Choroid plexus epithelial cell (primary cell): ENCODE data around the gene MMP7.
"Not testable (repeated sequence)": the region's sequence is repeated elsewhere in the genome, so short reads cannot be mapped to it uniquely, and the experiment has no call there.

Experiments used
- DNase-seq: peaks from one replicate; pipeline ENCODE4 v3.0.0-alpha.2; 2010; ENCODE audit warnings: low read depth
- H3K4me3 ChIP-seq: 2 replicates; pipeline ENCODE4 v1.5.1; 2011; ENCODE audit warnings: low read depth, mild to moderate bottlenecking, control low read depth, low read length, moderate library complexity
- CTCF ChIP-seq: conservative IDR thresholded peaks from 2 replicates; pipeline ENCODE4 v1.5.1; 2011; ENCODE audit warnings: low read depth, mild to moderate bottlenecking, control low read depth, inconsistent platforms, low read length, moderate library complexity

The MMP7 gene

GRCh38 chr11:102518296-102519094 lies 12.1 kb downstream of the MMP7 start:
- H3K4me3 ChIP-seq = no peak overlapping the region
- TF ChIP-seq CTCF = peak; percentile 27
- DNase-seq = no peak

DNA sequence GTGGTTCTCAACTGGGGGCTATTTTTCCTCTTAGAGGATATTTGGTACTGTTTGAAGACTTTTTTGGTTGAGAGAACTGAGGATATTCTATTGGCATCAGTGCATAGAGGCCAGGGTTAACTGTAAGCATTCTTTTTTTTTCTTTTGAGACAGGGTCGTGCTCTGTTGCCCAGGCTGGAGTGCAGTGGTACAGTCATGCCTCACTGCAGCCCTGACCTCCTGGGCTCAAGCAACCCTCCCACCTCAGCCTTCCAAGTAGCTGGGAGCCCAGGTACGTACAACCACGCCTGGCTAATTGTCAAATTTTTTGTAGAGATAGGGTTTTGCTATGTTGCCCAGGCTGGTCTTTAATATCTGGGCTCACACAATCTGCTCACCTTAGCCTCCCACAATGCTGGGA lies 12.9 kb downstream of the MMP7 start:
- no peak for DNase-seq
- no peak overlapping the region for H3K4me3 ChIP-seq
- TF ChIP-seq CTCF = no peak

GRCh38 chr11:102516179-102516578 lies 14.4 kb downstream of the MMP7 start:
- no peak overlapping the region for H3K4me3 ChIP-seq
- no peak for DNase-seq
- no peak for TF ChIP-seq CTCF

DNA sequence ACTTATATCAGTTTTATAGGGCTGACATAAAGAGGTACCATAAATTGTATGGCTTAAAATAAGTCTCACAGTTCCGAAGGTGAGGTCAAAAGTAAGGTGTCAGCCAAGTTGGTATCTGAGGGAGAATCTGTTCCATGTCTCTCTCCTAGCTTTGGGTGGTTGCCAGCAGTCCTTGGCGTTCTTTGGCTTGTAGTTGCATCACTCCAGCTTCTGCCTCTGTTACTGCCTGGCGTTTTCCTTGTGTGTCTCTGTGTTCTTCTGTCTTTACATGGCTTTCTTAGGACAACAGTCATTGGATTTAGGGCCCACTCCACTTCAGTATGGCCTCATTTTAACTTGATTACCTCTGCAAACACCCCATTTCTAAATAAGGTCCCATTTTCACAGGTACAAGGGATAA lies 16.7 kb downstream of the MMP7 start:
- H3K4me3 ChIP-seq = no peak overlapping the region
- TF ChIP-seq CTCF = no peak
- DNase-seq = peak; percentile 69

GRCh38 chr11:102510439-102511135 lies 20.0 kb downstream of the MMP7 start:
- no peak for TF ChIP-seq CTCF
- no peak overlapping the region for H3K4me3 ChIP-seq
- no peak for DNase-seq

- not testable (repeated sequence) for DNase-seq, H3K4me3 ChIP-seq
Measured at GRCh38 chr11:102502831-102503230, 27.7 kb downstream of the MMP7 start.

- no peak for DNase-seq
Measured at GRCh38 chr11:102500829-102501228, 29.7 kb downstream of the MMP7 start.

More at GRCh38 chr11:102500829-102501228, 29.7 kb downstream of the MMP7 start:
- TF ChIP-seq CTCF = no peak
- no peak overlapping the region for H3K4me3 ChIP-seq
